Measurements from ENCODE around the gene CAMK4. TPM values are rescaled to one million over a fixed set of nuclear protein-coding genes. Genes with fewer than 3 reads are reported as not detected.
A peak's percentile ranks its signal among the peaks of the same experiment; 100 is the strongest.

Gene CAMK4
- total and polyA plus RNA-seq, 9 of the 15 experiments (the other 6 are each of a cell fraction or from before 2014, with no cell fraction given): 0.35 TPM; not detected in 8

GRCh38 chr5:111511831-111512374, 287.7 kb downstream of the CAMK4 start (continued):
- TF ChIP-seq ETV6 (IDR thresholded peaks at IDR 0.05; ENCODE audit: borderline replicate concordance in 1 of 2, low read depth in 2 of 2, low read length in 1 of 2): no peak
- TF ChIP-seq ETV6 (CRISPR knock-in tag; IDR thresholded peaks at IDR 0.05; ENCODE audit: borderline replicate concordance): 0 out of 2 replicates have a peak, but pooled peaks have one; percentile 35
- TF ChIP-seq HDAC8 (tag; IDR thresholded peaks at IDR 0.05): 0 out of 2 replicates have a peak, but pooled peaks have one; percentile 40

DNA sequence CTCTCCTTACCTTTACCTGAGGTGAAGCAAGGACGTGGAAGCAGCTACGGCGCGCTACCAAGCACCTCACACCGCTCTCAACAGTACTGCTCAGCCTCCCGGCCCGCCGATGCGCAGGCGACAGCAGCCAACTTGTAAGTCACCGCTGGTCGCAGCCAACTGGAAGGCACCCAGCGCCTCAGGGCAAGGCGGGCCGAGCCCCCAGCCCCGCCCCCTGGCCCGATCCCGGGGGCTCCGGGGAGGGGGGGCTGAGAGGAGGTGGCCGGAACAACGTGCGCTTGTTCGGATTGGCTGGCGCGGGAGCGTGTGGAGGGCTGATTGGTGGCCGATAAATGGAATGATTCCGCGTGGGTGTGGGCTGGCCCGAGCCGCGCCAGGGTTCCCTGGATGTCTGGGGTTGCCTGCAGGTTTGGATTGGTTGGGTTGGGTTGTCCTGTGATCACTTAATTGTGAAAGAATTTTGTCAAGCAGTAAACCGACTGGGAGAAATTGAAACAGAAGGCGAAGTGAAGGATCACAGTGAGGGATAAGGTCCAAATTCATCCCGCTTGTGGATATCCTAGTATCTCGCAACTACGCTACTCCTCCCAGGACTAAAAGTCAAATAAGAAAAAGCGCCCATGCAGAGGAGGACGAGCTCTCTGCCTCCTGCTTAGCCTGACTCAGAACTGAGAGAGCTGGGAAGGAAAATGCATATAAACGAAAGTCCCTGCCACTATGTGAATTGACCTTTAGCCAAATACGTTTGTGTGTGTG, 288.4 kb downstream of the CAMK4 start, which contains the start of gene STARD4:
STARD4 (minus strand) TSS at position 161 of the 756 bp plus-strand sequence. CDS start 5,102 bp downstream, outside the sequence.
- no peaks in the 10 kb centered on the region for H3K9me3 ChIP-seq (replicated peaks; ENCODE audit: control insufficient read depth, insufficient read depth, low read depth, low read length)
- H3K4me1 ChIP-seq (replicated peaks in 1 of 2; ENCODE audit: control insufficient read depth in 2 of 2, insufficient read depth in 2 of 2, low read length in 2 of 2): peaks cover 5 to 29% of the 10 kb centered on the region in 2 experiments; a peak in 4 of 5 replicates
- ChIA-PET CTCF (ENCODE audit: low intra/inter-chr PET ratio) (no interaction called here), POLR2A (interaction anchor here (0.5 to 1.1 kb wide), 3 partner anchors 13 to 310 kb away, joined by 3 read pairs; no protein-coding TSS in a partner anchor)
- FAIRE-seq: peak; percentile 93
- peak; percentile 97 for DNase-seq (ENCODE audit: extremely low read depth in 1 of 4, low spot score in 3 of 4)
- peak; percentile 95 for ATAC-seq
- under 1% methylated on average over 31 of the region's 41 CpGs for WGBS (ENCODE audit: insufficient coverage, low coverage, missing lambda C conversion rate)
- no TSS peak for BruUV-seq (replicated peaks)
- H3K4me3 ChIP-seq: peak within 1 kb of the TSS; percentile 82
- intact Hi-C loops (cut with micrococcal nuclease) (loop anchor here (2.0 to 5.0 kb wide), 2 partner anchors 18 to 1810 kb away; no protein-coding TSS in a partner anchor), in situ Hi-C loops (cut with MboI) (loop anchor here (25.0 kb wide), 1 partner anchor 750 kb away; no protein-coding TSS in a partner anchor)
- peak within 1 kb of the TSS; percentile 85 to 90 for H3K9ac ChIP-seq (ENCODE audit: insufficient read depth in 1 of 2, low read depth in 2 of 2, low read length in 2 of 2)
- no peaks in the 10 kb centered on the region for H3K27me3 ChIP-seq (ENCODE audit: control insufficient read depth in 2 of 2, insufficient read depth in 2 of 2, low read length in 2 of 2)
- peak within 1 kb of the TSS; percentile 92 for H2AFZ ChIP-seq (ENCODE audit: low read depth, low read length)
- peak within 1 kb of the TSS; percentile 91 for H3K4me2 ChIP-seq (ENCODE audit: insufficient read depth, low read length)
- no peaks in the 10 kb centered on the region for H3K9me1 ChIP-seq (ENCODE audit: control insufficient read depth, insufficient read depth, low read length)
- peaks cover 48% of the 10 kb centered on the region for H3K79me2 ChIP-seq (ENCODE audit: control insufficient read depth, insufficient read depth, low read length)
- peak within 1 kb of the TSS; percentile 93 for H3K27ac ChIP-seq (ENCODE audit: extremely low read depth, low read depth, low read length)
- H4K20me1 ChIP-seq (replicated peaks; ENCODE audit: control insufficient read depth, insufficient read depth, low read length): 0 out of 2 replicates have a peak, but pooled peaks cover 12% of the 10 kb centered on the region
- H3K36me3 ChIP-seq (ENCODE audit: control insufficient read depth, insufficient read depth, low read length): peaks cover 12% of the 10 kb centered on the region; the same call in 2 of the 3 replicates
- TF ChIP-seq THRAP3 (IDR thresholded peaks at IDR 0.05; ENCODE audit: borderline replicate concordance): peak; percentile 94; the same call in 1 of the 2 replicates
- TF ChIP-seq VEZF1 (CRISPR knock-in tag; IDR thresholded peaks at IDR 0.05): peak; percentile 100
- TF ChIP-seq CCNT2 (IDR thresholded peaks at IDR 0.05; ENCODE audit: borderline replicate concordance, extremely low read depth, insufficient read length, low read depth, low read length): peak; percentile 88
- peak; percentile 99 for TF ChIP-seq CC2D1A (IDR thresholded peaks at IDR 0.05)
- TF ChIP-seq ILK (tag; IDR thresholded peaks at IDR 0.05; ENCODE audit: borderline replicate concordance, low read depth): no peak
- TF ChIP-seq PHF8 (IDR thresholded peaks at IDR 0.05; ENCODE audit: borderline replicate concordance, low read length): peak; percentile 87; the same call in 1 of the 2 replicates
- TF ChIP-seq ZNF143 (CRISPR knock-in tag; IDR thresholded peaks at IDR 0.05): no peak
- peak; percentile 93; the same call in 1 of the 2 replicates for TF ChIP-seq KAT7 (CRISPR knock-in tag; IDR thresholded peaks at IDR 0.05; ENCODE audit: borderline replicate concordance)
- TF ChIP-seq, protein P1, sequence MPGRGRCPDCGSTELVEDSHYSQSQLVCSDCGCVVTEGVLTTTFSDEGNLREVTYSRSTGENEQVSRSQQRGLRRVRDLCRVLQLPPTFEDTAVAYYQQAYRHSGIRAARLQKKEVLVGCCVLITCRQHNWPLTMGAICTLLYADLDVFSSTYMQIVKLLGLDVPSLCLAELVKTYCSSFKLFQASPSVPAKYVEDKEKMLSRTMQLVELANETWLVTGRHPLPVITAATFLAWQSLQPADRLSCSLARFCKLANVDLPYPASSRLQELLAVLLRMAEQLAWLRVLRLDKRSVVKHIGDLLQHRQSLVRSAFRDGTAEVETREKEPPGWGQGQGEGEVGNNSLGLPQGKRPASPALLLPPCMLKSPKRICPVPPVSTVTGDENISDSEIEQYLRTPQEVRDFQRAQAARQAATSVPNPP (IDR thresholded peaks at IDR 0.05; ENCODE audit: borderline replicate concordance, insufficient read depth, insufficient read length): no peak
- no peak for TF ChIP-seq CBX5 (IDR thresholded peaks at IDR 0.05; ENCODE audit: borderline replicate concordance, low read depth)
- peak; percentile 23 for TF ChIP-seq SMAD1 (IDR thresholded peaks at IDR 0.05; ENCODE audit: low read depth, low read length, partially characterized antibody)
- TF ChIP-seq POLR2AphosphoS5 (IDR thresholded peaks at IDR 0.05; ENCODE audit: control insufficient read depth, insufficient read depth, low read depth, low read length): peak; percentile 91
- peak; percentile 76 for TF ChIP-seq FIP1L1 (IDR thresholded peaks at IDR 0.05; ENCODE audit: low read depth, low read length, poor library complexity, severe bottlenecking)
